Activated CD8-positive, alpha-beta memory T cell treated with anti-CD3 and anti-CD28 coated beads for 24 hours (primary cell): Measurements from ENCODE around the gene PTPRG.

Source experiments
- DNase-seq: peaks from one replicate; pipeline ENCODE4 v3.0.0-alpha.2; 2020

PTPRG gene

GRCh38 chr3:61663356-61664104 lies 102.2 kb downstream of the PTPRG start:
- DNase-seq: no peak

GRCh38 chr3:61664105-61664482 lies 102.7 kb downstream of the PTPRG start:
- no peak for DNase-seq

GRCh38 chr3:61665121-61665520 lies 103.8 kb downstream of the PTPRG start:
- no peak for DNase-seq

GRCh38 chr3:61665987-61666386 lies 104.6 kb downstream of the PTPRG start:
- no peak for DNase-seq

GRCh38 chr3:61666615-61667330 lies 105.4 kb downstream of the PTPRG start:
- DNase-seq: no peak

GRCh38 chr3:61667383-61667782 lies 106.0 kb downstream of the PTPRG start:
- DNase-seq: no peak

- no peak for DNase-seq
Observed at GRCh38 chr3:61667814-61668213, 106.4 kb downstream of the PTPRG start.

GRCh38 chr3:61668317-61668864 lies 107.0 kb downstream of the PTPRG start:
- DNase-seq: no peak

- DNase-seq: no peak
Observed at GRCh38 chr3:61669203-61669602, 107.8 kb downstream of the PTPRG start.

GRCh38 chr3:61669668-61670299 lies 108.4 kb downstream of the PTPRG start:
- DNase-seq: no peak

GRCh38 chr3:61673651-61674050 lies 112.3 kb downstream of the PTPRG start:
- DNase-seq: no peak

GRCh38 chr3:61674596-61674995 lies 113.2 kb downstream of the PTPRG start:
- DNase-seq: no peak

- no peak for DNase-seq
Observed at GRCh38 chr3:61679026-61679425, 117.7 kb downstream of the PTPRG start.

GRCh38 chr3:61680617-61681016 lies 119.2 kb downstream of the PTPRG start:
- no peak for DNase-seq

GRCh38 chr3:61681636-61682035 lies 120.3 kb downstream of the PTPRG start:
- no peak for DNase-seq

GRCh38 chr3:61682671-61683548 lies 121.5 kb downstream of the PTPRG start:
- no peak for DNase-seq

- DNase-seq: no peak
Observed at GRCh38 chr3:61683549-61684236, 122.3 kb downstream of the PTPRG start.

- DNase-seq: no peak
Observed at GRCh38 chr3:61684386-61684785, 123.0 kb downstream of the PTPRG start.

- no peak for DNase-seq
Observed at GRCh38 chr3:61685755-61686154, 124.4 kb downstream of the PTPRG start.

GRCh38 chr3:61686228-61686648 lies 124.9 kb downstream of the PTPRG start:
- no peak for DNase-seq

GRCh38 chr3:61687206-61687605 lies 125.8 kb downstream of the PTPRG start:
- DNase-seq: no peak
